Measurements from ENCODE around the gene ZNF883. TPM values are rescaled to one million over a fixed set of nuclear protein-coding genes. Genes with fewer than 3 reads are reported as not detected.
A peak's percentile ranks its signal among the peaks of the same experiment; 100 is the strongest.

The ZNF883 gene
- total RNA-seq, 1 experiment from 2014 or later: not detected

- TF ChIP-seq EZH2phosphoT487 (IDR thresholded peaks at IDR 0.05; ENCODE audit: borderline replicate concordance, low read length) (no peak), EZH2 (IDR thresholded peaks at IDR 0.05; ENCODE audit: low read length, unreplicated experiment) (no peak)
- TF ChIP-seq, protein P1, sequence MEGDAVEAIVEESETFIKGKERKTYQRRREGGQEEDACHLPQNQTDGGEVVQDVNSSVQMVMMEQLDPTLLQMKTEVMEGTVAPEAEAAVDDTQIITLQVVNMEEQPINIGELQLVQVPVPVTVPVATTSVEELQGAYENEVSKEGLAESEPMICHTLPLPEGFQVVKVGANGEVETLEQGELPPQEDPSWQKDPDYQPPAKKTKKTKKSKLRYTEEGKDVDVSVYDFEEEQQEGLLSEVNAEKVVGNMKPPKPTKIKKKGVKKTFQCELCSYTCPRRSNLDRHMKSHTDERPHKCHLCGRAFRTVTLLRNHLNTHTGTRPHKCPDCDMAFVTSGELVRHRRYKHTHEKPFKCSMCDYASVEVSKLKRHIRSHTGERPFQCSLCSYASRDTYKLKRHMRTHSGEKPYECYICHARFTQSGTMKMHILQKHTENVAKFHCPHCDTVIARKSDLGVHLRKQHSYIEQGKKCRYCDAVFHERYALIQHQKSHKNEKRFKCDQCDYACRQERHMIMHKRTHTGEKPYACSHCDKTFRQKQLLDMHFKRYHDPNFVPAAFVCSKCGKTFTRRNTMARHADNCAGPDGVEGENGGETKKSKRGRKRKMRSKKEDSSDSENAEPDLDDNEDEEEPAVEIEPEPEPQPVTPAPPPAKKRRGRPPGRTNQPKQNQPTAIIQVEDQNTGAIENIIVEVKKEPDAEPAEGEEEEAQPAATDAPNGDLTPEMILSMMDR (conservative IDR thresholded peaks at IDR 0.05; ENCODE audit: low read depth, low read length): no peak
- Histone ChIP-seq H3K9me2 (replicated peaks; ENCODE audit: low read length) (no peaks in the 10 kb centered on the region), H3K27me3 (ENCODE audit: low read length) (no peaks in the 10 kb centered on the region), H3K36me3 (ENCODE audit: low read depth, low read length) (no peaks in the 10 kb centered on the region), H3K4me2 (ENCODE audit: low read length) (no peak overlapping the region), H4K20me1 (ENCODE audit: low read length) (no peaks in the 10 kb centered on the region), H3K4me1 (ENCODE audit: insufficient read depth, low read length) (no peaks in the 10 kb centered on the region), H2AFZ (ENCODE audit: low read length) (no peak overlapping the region), H3F3A (ENCODE audit: low read length, unreplicated experiment) (no peaks in the 10 kb centered on the region), H3K79me2 (ENCODE audit: low read length) (no peaks in the 10 kb centered on the region), H3K4me3 (ENCODE audit: low read length) (no peak overlapping the region), H3K9me3 (ENCODE audit: low read length) (peaks cover 36% of the 10 kb centered on the region), H3K9ac (ENCODE audit: low read length) (no peak overlapping the region), H3K27ac (ENCODE audit: low read length) (no peak overlapping the region)
- BruUV-seq (replicated peaks): no TSS peak
- intact Hi-C loops (cut with micrococcal nuclease): no loop called here
- DNase-seq (peak; percentile 1), ATAC-seq (no peak)
- CTCF ChIA-PET: no interaction called here
- POLR2A ChIA-PET (ENCODE audit: unreplicated experiment): no interaction called here
Observed at GRCh38 chr9:113042884-113043657, 31.1 kb upstream of the ZNF883 start.

DNA sequence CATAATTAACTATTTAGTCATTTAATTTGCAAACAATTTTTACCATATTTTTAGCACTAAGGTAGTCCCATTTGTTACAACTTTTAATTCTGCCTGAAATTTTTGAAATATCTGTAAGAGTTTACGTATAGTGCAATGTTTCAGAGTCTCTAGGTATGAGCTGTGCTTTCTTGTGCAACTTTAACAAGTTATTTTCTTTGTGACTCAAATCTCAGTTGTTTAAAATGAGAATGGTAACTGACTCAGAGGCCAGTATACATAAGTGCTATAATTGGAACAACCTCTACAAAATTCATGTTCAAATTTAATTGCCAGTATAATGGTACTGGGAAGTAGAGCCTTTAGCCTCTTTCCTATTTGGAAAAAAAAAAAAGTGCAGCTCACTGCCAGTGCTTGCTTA is 14.2 kb upstream of the ZNF883 start:
- no peak overlapping the region for H2AFZ ChIP-seq (ENCODE audit: low read length)
- no peaks in the 10 kb centered on the region for H3K27me3 ChIP-seq (ENCODE audit: low read length)
- H3K9ac ChIP-seq (ENCODE audit: low read length): no peak overlapping the region
- H3K9me3 ChIP-seq (ENCODE audit: low read length): 0 out of 2 replicates have a peak, but pooled peaks cover 2% of the 10 kb centered on the region
- H3K4me2 ChIP-seq (ENCODE audit: low read length): no peak overlapping the region
- H3K4me3 ChIP-seq (ENCODE audit: low read length): no peak overlapping the region
- no peaks in the 10 kb centered on the region for H4K20me1 ChIP-seq (ENCODE audit: low read length)
- POLR2A ChIA-PET (ENCODE audit: unreplicated experiment): no interaction called here
- BruUV-seq (replicated peaks): no TSS peak
- no peaks in the 10 kb centered on the region for H3F3A ChIP-seq (ENCODE audit: low read length, unreplicated experiment)
- ATAC-seq (no peak), DNase-seq (no peak)
- intact Hi-C loops (cut with micrococcal nuclease): no loop called here
- H3K36me3 ChIP-seq (ENCODE audit: low read depth, low read length): no peaks in the 10 kb centered on the region
- TF ChIP-seq, protein P1 (conservative IDR thresholded peaks at IDR 0.05; ENCODE audit: low read depth, low read length): no peak
- TF ChIP-seq EZH2 (IDR thresholded peaks at IDR 0.05; ENCODE audit: low read length, unreplicated experiment): no peak
- no peak for TF ChIP-seq EZH2phosphoT487 (IDR thresholded peaks at IDR 0.05; ENCODE audit: borderline replicate concordance, low read length)
- CTCF ChIA-PET: no interaction called here
- no peaks in the 10 kb centered on the region for H3K4me1 ChIP-seq (ENCODE audit: insufficient read depth, low read length)
- no peak overlapping the region for H3K27ac ChIP-seq (ENCODE audit: low read length)
- no peaks in the 10 kb centered on the region for H3K79me2 ChIP-seq (ENCODE audit: low read length)
- H3K9me2 ChIP-seq (replicated peaks; ENCODE audit: low read length): no peaks in the 10 kb centered on the region

- H3K9me3 ChIP-seq (ENCODE audit: low read length): 0 out of 2 replicates have a peak, but pooled peaks cover 6% of the 10 kb centered on the region
- H3K79me2 ChIP-seq (ENCODE audit: low read length): no peaks in the 10 kb centered on the region
- no TSS peak for BruUV-seq (replicated peaks)
- H3F3A ChIP-seq (ENCODE audit: low read length, unreplicated experiment): no peaks in the 10 kb centered on the region
- no peaks in the 10 kb centered on the region for H4K20me1 ChIP-seq (ENCODE audit: low read length)
- no peaks in the 10 kb centered on the region for H3K4me1 ChIP-seq (ENCODE audit: insufficient read depth, low read length)
- H3K4me2 ChIP-seq (ENCODE audit: low read length): no peak overlapping the region
- no peaks in the 10 kb centered on the region for H3K36me3 ChIP-seq (ENCODE audit: low read depth, low read length)
- H3K27me3 ChIP-seq (ENCODE audit: low read length): no peaks in the 10 kb centered on the region
- H3K9me2 ChIP-seq (replicated peaks; ENCODE audit: low read length): no peaks in the 10 kb centered on the region
- no peak for ATAC-seq
- H3K27ac ChIP-seq (ENCODE audit: low read length): no peak overlapping the region
- ChIA-PET CTCF (no interaction called here), POLR2A (ENCODE audit: unreplicated experiment) (no interaction called here)
- TF ChIP-seq EZH2phosphoT487 (IDR thresholded peaks at IDR 0.05; ENCODE audit: borderline replicate concordance, low read length): no peak
- no peak for TF ChIP-seq EZH2 (IDR thresholded peaks at IDR 0.05; ENCODE audit: low read length, unreplicated experiment)
- TF ChIP-seq, protein P1 (conservative IDR thresholded peaks at IDR 0.05; ENCODE audit: low read depth, low read length): no peak
- intact Hi-C loops (cut with micrococcal nuclease): no loop called here
- no peak overlapping the region for H3K9ac ChIP-seq (ENCODE audit: low read length)
- DNase-seq: no peak
- no peak overlapping the region for H3K4me3 ChIP-seq (ENCODE audit: low read length)
- no peak overlapping the region for H2AFZ ChIP-seq (ENCODE audit: low read length)
Observed at GRCh38 chr9:113018247-113018646, 6.3 kb upstream of the ZNF883 start.
